Activated CD8-positive, alpha-beta memory T cell treated with anti-CD3 and anti-CD28 coated beads, Interleukin-2, amount 50 U/mL, for 1 hour (primary cell): ENCODE data around the gene PATL2.
"Not testable (repeated sequence)": the region's sequence is repeated elsewhere in the genome, so short reads cannot be mapped to it uniquely, and the experiment has no call there.

ENCODE experiments used
- DNase-seq: peaks from one replicate; pipeline ENCODE4 v3.0.0-alpha.2; 2020; ENCODE audit errors: extremely low read depth

The PATL2 gene

DNA sequence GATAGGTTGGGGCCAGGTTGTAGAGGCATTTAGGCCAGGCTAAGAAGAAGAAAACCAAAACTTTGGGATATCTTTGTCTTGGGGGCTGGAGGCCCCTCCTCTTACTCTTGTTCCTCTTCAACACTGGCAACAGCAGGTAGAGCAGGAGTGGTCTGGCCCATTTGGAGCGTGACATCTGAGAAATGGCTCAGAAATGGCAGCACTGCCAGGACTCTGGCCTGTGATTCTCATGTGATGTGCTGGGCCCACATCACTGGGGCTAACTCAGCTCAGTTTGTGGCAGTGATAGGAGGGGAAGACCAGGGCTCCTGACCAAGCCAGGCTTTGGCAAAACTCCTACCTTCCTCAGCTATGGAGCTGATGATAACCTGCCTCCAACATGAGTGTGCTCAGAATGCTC, 18.5 kb downstream of the PATL2 start:
- DNase-seq: no peak

DNA sequence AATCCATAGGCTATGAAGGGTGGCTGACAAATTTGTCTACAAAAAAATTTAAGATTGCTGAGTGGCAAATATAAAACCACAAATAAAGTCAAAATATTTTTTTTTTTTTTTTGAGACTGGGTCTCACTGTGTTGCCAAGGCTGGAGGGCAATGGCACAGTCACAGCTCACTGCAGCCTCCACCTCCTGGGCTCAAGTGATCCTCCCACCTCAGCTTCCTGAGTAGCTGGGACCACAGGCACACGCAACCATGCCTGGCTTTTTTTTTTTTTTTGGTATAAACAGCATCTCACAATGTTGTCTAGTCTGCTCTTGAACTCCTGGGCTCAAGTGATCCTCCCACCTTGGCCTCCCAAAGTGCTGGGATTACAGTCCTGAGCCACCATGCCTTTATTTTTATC, 20.9 kb downstream of the PATL2 start:
- DNase-seq: not testable (repeated sequence)

DNA sequence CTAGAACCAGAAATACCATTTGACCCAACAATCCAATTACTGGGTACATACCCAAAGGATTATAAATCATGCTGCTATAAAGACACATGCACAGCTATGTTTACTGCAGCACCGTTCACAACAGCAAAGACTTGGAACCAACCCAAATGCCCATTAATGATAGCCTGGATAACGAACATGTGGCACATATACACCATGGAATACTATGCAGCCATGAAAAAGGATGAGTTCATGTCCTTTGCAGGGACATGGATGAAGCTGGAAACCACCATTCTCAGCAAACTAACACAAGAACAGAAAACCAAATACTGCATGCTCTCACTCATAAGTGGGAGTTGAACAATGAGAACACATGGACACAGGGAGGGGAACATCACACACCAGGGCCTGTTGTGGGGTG, 21.8 kb downstream of the PATL2 start:
- DNase-seq: not testable (repeated sequence)

DNA sequence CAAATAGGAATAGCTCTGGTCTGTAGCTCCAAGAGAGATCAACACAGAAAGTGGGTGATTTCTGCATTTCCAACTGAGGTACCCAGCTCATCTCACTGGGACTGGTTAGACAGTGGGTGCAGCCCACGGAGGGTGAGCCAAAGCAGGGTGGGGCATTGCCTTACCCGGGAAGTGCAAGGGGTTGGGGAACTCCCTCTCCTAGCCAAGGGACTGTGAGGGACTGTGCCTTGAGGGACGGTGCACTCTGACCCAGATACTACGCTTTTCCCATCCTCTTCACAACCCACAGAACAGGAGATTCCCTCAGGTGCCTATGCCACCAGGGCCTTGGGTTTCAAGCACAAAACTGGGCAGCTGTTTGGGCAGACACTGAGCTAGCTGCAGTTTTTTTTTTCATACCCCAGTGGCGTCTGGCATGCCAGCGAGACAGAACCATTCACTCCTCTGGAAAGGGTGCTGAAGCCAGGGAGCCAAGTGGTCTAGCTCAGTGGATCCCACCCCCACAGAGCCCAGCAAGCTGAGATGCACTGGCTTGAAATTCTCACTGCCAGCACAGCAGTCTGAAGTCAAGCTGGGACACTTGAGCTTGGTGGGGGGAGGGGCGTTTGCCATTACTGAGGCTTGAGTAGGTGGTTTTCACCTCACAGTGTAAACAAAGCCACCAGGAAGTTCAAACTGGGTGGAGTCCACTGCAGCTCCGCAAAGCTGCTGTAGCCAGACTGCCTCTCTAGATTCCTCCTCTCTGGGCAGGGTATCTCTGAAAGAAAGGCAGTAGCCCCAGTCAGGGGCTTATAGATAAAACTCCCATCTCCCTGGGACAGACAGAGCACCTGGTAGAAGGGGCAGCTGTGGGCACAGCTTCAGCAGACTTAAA, 28.1 kb downstream of the PATL2 start:
- peak; percentile 43 for DNase-seq

DNA sequence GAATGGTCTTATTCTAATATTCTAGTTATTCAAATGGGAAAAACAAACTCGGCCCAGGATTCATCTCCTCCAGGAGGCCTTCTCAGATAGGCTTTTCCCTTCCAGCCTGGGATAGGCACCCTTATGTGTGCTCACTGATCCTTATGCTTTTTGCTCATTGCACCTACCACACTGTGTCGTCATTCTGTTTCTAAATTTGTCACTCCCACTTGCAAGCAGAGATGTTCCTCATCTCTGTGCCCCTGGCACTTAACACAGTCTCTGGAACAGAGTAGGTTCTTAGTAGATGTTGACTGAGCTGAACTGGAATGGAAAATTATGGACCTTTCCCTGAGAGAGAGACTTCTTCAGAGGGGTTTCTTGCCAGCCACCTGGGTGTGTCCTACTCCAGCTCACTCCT, 28.9 kb downstream of the PATL2 start:
- no peak for DNase-seq

DNA sequence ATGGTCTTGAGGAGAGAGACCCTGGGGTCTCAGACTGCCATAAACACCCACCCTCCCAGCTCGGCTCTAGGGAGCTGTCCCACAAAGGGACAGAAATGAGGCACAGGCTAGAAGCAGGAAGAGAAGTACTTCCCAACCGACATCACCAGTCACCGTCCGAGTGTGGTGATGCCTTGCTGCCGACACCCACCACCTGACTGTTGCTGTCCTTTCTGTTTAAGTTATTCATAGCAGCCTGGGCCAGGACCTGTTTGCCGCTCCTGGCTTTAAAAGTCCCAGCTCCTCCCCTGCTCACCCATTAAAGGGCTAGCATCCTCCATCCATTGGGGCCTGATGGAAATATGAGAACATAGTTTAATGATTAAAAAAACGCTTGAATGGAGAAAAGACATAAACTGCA, 34.4 kb downstream of the PATL2 start:
- DNase-seq: no peak

DNA sequence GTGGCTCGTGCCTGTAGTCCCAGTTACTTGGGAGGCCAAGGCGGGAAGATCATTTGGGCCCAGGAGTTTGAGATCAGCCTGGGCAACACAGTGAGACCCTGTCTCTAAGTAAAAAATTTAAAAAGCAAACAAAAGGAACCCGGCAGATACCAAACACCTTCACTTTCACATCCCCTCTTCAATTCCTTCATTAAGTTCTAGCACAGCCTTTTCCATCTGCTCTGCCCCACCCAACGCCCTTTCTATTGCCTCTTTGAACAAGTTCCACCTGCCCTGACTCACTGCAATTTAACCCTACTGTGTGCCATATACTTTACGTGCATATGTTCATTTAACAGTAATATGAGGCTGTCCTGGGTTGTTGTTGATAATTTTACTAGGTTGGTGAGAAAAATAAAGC, 35.2 kb downstream of the PATL2 start:
- DNase-seq: no peak

DNA sequence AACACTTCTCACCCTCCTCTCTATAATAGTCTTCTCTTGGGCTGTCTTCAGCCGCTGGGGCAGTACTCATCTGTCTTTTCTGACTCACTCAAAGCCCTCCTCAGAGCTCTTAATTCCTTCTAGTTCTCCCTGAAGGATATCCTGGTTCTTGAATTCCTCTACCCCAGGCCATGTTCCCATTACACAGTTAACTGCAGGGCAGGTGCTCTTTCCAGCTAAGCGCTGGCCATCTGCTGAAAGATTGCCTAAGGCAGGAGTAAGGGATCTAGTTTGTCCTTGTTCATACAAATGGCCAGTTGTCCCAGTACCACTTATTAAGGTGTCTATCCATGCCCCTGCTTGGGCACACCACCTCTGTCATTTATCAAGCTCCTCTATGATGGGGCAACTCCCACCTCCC, 37.5 kb downstream of the PATL2 start:
- no peak for DNase-seq

DNA sequence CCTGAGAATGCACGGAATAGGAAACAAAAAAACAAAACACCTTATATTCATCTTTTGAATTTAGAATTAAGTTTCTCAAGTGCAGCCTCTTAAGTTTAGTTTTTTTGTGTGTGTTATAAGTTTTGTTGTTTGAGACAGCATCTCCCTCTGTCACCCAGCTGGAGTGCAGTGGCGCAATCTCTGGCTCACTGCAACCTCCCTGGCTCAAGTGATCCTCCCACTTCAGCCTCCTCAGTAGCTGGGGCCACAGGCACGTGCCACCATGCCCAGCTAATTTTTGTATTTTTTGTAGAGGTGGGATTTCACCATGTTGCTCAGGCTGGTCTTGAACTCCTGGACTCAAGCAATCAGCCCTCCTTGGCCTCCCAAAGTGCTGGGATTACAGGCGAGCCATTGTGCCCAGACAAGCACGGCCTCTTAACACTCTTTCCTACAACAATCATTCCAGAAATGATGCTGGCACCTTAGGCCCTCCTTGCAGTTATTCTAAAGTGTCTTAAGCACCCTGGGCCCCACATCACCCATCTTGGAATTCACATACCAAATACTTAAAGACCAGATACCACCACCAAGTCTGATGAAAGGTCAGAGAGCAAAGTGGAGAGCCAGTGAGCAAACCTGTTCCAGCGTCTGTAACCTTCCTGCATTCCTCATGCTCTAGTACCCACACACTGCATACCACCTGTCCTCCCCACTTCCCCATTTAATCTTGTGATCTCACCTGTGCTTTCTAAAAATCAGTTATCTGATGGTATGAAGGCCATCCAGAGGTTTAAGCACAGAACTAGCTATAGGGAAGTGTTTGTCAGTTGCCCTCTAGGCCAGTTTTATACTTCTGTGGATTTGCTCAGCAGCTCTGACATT, 40.8 kb downstream of the PATL2 start:
- DNase-seq: no peak

DNA sequence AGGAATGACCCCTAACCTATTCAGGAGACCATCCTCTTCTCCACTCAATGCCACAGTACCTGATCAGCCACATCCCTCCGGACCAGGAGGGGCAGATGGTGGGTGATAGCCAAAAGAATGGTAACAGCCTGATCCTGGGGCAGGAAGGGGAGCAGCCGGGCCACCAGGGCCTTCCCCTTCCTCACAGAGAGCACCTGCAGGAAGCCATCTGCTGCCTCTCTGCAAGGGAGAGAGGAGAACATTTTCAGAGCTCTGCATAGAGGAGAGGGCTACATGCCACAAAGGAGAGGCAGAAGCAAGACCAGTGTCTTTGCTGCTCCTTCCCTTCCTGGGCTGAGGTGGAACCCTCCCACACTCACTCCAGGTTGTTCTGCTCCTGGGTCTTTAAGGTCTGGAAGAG, 42.2 kb downstream of the PATL2 start:
- no peak for DNase-seq

DNA sequence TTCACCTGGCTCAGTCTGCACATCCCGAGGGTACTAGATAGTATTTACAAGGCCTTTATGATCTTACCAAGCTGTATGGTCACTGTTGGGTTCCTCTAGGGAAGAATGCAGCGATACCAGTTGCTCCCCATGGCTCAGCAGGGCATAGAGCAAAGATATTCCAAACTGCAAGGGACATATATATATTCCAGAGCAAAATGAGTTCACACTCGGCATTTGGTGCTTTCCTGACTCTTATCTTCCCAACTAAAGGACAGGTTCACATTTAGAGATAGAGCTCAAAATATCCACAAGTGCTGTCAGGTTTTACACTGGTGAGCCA, 44.1 kb downstream of the PATL2 start:
- DNase-seq: no peak

DNA sequence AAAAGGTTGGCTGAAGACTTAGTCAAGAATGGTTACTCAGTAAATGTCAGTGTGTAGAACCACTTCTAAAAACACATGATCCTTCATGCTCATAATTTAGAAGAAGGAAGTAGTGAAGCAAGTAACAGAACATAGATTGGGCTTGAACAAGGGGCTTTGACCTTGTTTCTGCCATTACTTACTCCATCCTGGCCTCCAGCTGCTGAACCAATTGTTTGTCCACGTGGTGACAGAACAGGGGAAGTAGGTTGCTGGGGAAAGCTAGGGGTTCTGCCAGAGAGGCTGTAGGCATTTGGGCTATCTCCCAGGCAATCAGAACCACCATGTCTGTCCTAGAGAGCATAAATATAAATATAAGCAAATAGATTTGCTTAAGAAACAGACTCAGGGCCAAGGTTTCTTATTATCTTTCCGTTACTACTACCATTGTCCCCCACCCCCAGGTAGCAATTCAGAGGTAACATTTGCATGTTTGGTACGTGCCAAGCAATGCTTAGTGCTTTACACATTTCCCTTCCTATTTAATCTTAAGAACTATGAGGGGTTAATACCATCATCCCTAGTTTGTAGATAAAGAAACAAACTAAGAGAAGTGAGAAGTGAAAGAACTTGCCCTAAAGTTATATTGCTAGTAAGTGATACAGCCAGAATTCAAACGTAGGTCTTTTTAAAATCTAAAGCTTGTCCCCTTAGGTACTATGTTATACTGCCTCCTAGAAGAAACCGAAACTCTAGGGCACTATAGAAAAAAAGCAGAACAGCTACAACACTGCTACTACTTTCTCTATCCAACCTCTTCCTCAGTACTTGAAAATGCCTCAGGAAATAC, 44.7 kb downstream of the PATL2 start:
- DNase-seq: no peak

DNA sequence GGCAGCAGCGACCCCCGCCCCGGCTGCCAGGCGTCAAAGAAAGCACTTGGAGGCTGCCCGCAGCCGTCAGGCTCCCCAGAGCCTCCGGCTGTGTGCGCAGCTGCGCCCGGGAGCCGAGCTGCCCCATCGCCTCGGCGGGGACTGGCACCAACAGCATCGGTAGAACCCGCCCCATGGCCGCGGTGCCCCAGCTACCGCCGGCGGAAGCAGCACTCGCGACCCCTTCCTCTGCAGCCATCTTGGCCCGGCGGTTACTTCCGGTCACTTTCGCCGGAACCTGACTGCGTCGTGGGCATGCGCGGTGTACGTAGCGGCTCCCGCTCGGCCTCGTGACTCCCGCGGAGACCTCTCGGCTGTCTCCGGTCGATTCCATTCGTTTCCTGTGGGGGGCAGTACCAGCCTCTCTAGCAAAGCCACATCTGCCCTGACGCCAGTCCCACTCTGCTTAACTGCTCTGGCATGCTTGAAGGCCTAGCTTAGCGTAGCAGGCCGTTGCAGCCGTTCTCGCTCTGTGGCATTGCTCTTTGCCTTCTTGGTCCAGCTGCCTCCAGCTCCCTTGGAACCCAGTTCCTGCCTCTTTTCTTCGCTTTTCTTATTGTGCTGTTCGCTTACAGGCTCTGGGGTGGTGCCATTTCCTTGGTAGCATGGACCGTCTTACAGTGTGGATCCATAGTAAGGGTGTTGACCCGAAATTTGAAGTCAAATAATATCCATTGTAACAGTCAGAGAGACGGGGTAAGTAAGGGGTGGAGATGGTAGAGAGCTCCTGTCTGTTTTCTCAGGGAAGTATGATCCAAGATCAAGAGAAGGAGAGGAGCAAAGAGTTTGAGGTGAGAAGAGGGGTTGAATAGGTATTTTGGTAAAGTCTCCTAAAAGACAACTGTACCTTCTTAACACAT, 47.5 kb downstream of the PATL2 start, which contains the start of gene SPG11:
Gene SPG11, minus strand, starts transcription at position 253 of the 899 bp plus-strand sequence. Its CDS starts 15 bp downstream, at position 238.
- DNase-seq: peak; percentile 94

DNA sequence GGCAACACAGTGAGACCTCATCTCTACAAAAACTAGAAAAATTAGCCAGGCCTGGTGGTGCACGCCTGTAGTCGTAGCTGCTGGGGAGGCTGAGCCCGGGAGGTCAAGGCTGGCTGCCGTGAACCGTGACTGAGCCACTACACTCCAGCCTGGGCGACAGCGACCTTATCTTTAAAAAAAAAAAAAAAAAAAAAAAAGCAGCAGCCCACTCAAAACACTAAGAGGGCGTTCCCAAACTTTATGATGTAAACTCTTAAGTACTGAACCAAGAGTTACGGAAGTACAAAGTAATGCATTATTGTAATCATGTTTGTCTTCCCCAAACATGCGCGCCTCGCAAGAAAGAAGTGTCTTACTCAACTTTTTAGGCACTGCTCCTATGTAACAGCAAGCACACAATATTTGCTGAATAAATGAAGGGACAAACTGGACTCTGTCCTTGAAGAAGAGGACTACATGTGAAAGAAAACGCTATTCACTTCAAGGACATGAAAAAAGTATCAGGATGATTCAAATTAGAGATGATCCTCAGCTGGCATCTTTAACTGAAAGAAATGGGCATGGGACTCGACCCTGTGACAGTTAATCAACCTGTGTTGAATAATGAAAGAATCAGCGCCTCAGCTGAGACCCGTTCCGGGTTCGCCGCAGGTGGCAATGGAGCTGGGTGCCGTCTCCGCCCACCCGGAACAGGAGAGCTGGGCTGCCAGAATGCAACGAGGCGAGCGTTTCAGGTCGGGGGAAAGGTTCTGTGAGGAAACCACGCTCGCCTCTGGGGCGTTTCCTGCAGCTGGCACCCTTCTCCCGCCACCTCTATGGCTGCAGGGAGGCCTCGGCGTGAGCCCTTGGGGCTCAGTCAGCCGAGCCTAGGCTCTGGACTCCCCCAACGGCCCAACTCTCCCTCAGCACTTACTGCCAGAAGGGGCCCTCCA, 48.4 kb downstream of the PATL2 start:
- DNase-seq: peak; percentile 65

DNA sequence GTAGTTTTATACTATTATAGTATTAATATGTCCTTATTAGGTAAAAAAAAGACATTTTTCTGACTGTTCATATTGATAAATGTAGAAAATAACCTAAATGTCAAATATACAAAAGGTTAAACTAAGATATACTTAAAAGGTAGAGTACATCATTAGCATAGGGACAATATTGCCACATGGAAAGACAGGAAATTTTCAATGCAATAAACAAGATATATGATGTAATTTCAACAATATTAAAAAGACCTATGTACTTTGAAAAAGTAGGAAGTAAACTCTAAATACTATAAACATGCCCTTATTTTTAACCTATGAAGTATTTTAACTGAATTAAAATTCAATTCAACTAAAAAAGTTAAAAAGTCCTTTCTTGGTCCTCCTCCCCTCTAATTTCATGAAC, 49.5 kb downstream of the PATL2 start:
- DNase-seq: no peak

DNA sequence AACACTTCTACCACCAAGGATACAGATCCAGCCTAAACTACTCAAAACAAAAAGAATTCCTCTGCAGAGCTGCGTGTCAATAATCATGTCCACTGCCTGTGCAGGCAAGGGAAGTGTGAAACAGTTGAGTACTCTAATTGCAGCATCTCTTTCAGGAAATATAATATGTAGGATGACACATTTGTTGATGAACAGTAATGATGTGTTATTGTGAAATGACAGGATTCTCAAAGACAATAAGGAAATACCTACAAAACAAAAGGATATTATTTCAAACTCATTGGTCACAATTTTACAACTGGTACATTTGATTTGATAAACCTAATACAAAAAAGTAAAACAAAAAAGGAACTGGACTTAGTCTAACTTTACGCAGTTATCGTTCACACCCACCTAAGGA, 52.1 kb downstream of the PATL2 start:
- DNase-seq: no peak

DNA sequence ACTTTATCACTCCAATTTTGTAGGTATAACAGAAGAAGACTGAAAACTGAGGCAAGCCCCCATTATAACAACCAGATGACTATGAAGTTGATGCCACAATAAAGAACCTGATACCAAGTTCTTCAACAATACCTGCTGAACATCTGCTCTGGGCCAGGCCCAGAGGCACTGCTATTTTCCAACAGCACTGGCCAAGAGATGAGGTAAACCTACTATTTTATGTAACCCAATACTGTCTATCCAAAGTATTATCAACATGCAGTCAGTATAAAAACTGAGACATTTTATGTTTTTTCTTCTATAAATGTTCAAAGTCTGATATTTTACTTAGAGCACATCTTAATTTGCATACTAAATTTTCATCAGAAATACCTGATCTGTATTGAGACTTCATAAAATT, 53.7 kb downstream of the PATL2 start:
- no peak for DNase-seq

DNA sequence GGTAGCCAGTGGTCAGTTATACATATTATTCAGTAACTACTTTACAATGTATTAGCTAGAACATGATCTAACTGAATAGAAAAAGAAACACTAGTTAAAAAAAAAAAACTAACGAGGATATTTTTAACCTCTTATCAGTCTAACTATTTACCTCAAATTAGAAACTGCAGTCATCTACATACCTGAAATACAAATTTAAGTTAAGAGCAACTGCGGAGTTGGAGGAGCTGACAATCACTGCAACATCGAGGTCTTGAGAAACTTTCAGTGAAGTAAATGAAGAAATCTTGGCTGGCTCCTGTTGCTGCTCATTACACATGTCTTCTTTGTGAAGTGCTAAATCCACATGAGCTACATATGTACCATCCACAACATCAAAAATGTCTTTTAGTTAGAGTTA, 54.2 kb downstream of the PATL2 start:
- no peak for DNase-seq

DNA sequence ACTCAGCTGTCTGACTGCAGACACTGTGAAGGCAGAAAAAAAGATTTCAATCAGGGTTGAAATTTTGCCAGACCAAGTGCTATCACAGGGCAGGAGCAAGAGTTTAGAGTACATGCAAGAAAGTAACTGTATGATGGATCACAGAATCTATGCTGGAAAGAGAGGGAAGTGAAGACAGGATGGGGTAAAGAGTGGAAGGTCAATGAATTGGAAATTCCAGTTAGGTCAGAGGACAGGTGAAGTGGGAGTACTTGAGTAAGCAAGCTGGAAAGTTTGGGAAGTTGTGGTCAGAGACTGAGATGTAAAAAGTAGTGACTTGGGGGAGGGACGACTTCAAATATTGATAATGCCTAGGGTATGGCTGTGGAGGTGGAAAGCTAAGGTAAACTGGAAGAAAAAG, 54.8 kb downstream of the PATL2 start:
- DNase-seq: no peak

DNA sequence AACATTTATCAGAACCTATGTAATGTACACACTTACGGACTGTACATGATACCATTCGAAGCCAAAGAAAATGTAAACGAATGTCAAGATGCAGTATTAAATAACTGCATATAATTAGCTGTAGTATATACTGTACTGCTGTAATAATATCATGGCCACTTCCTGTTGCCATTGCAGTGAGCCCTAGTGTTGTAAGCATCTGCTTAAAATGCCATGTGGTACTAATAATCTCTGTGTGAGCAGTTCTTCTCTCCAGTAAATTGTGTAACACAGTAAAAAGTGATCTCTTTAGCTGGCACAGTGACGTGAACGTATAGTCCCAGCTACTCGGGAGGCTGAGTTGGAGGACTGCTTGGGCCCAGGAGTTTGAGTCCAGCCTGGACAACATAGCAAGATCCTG, 56.3 kb downstream of the PATL2 start:
- DNase-seq: no peak
